ENCODE data around the gene PLCH1. TPM values are rescaled to one million over a fixed set of nuclear protein-coding genes. Genes with fewer than 3 reads are reported as not detected.

PLCH1 gene
- total and polyA plus RNA-seq, 2 donors (not counting 1 experiment from before 2014, with no cell fraction given) = 0.27 TPM; not detected in 1

GRCh38 chr3:155407971-155408370, 336.9 kb downstream of the PLCH1 start:
- Histone ChIP-seq H3K27ac (ENCODE audit: low read length in 2 of 2) (no peak overlapping the region), H3K9me3 (ENCODE audit: control extremely low read depth in 1 of 3, control insufficient read depth in 2 of 3, insufficient read depth in 1 of 3, low read length in 2 of 3) (no peaks in the 10 kb centered on the region), H3K27me3 (replicated peaks in 1 of 4; ENCODE audit: control extremely low read depth in 1 of 4, control insufficient read depth in 3 of 4, insufficient read depth in 4 of 4, low read length in 3 of 4) (no peaks in the 10 kb centered on the region), H2AFZ (ENCODE audit: insufficient read depth, low read depth, low read length, poor library complexity, severe bottlenecking) (no peak overlapping the region), H3K36me3 (replicated peaks in 1 of 2; ENCODE audit: control extremely low read depth in 1 of 2, control insufficient read depth in 1 of 2, extremely low read depth in 1 of 2, insufficient read depth in 2 of 2, low read length in 1 of 2) (no peaks in the 10 kb centered on the region), H3K9ac (ENCODE audit: low read length) (no peak overlapping the region), H4K20me1 (ENCODE audit: control insufficient read depth, insufficient read depth, low read length, poor library complexity, severe bottlenecking) (no peaks in the 10 kb centered on the region), H3K4me1 (ENCODE audit: control insufficient read depth in 2 of 2, insufficient read depth in 2 of 2, low read length in 2 of 2) (no peaks in the 10 kb centered on the region), H3K4me2 (replicated peaks; ENCODE audit: low read depth, low read length, poor library complexity, severe bottlenecking) (no peak overlapping the region), H3K79me2 (ENCODE audit: control insufficient read depth, insufficient read depth, low read length) (no peaks in the 10 kb centered on the region), H3K4me3 (ENCODE audit: control extremely low read depth in 1 of 5, extremely low read depth in 1 of 5, insufficient read depth in 1 of 5, low read depth in 2 of 5, low read length in 4 of 5) (no peak overlapping the region)
- Mint-ChIP-seq H3K9me3 (ENCODE audit: insufficient read depth) (no peaks in the 10 kb centered on the region), H3K4me1 (no peaks in the 10 kb centered on the region), H3K27ac (no peak overlapping the region), H3K27me3 (no peaks in the 10 kb centered on the region), H3K4me3 (no peak overlapping the region)
- POLR2A ChIA-PET = no interaction called here
- no peak for ATAC-seq (ENCODE audit: low read depth)
- CTCF ChIA-PET = no interaction called here
- intact Hi-C loops (cut with micrococcal nuclease) = no loop called here
- TF ChIP-seq EZH2 (IDR thresholded peaks at IDR 0.05; ENCODE audit: borderline replicate concordance, insufficient read depth, low read depth, low read length, poor library complexity, severe bottlenecking) (no peak), CTCF (IDR thresholded peaks at IDR 0.05) (no peak)
- WGBS (ENCODE audit: insufficient coverage) = 100% methylated on average over 1 of the region's 3 CpGs
- no peak for DNase-seq

- H3K27me3 ChIP-seq (replicated peaks in 1 of 4; ENCODE audit: control extremely low read depth in 1 of 4, control insufficient read depth in 3 of 4, insufficient read depth in 4 of 4, low read length in 3 of 4) = no peaks in the 10 kb centered on the region
- intact Hi-C loops (cut with micrococcal nuclease) = no loop called here
- POLR2A ChIA-PET = no interaction called here
- no peak overlapping the region for H3K27ac ChIP-seq (ENCODE audit: low read length in 2 of 2)
- no peaks in the 10 kb centered on the region for H3K4me1 Mint-ChIP-seq
- H2AFZ ChIP-seq (ENCODE audit: insufficient read depth, low read depth, low read length, poor library complexity, severe bottlenecking) = no peak overlapping the region
- H3K36me3 ChIP-seq (replicated peaks in 1 of 2; ENCODE audit: control extremely low read depth in 1 of 2, control insufficient read depth in 1 of 2, extremely low read depth in 1 of 2, insufficient read depth in 2 of 2, low read length in 1 of 2) = no peaks in the 10 kb centered on the region
- H3K9me3 ChIP-seq (ENCODE audit: control extremely low read depth in 1 of 3, control insufficient read depth in 2 of 3, insufficient read depth in 1 of 3, low read length in 2 of 3) = no peaks in the 10 kb centered on the region
- no peak for DNase-seq
- TF ChIP-seq CTCF (IDR thresholded peaks at IDR 0.05) (no peak), EZH2 (IDR thresholded peaks at IDR 0.05; ENCODE audit: borderline replicate concordance, insufficient read depth, low read depth, low read length, poor library complexity, severe bottlenecking) (no peak)
- H3K4me2 ChIP-seq (replicated peaks; ENCODE audit: low read depth, low read length, poor library complexity, severe bottlenecking) = no peak overlapping the region
- CTCF ChIA-PET = no interaction called here
- H3K9me3 Mint-ChIP-seq (ENCODE audit: insufficient read depth) = no peaks in the 10 kb centered on the region
- H4K20me1 ChIP-seq (ENCODE audit: control insufficient read depth, insufficient read depth, low read length, poor library complexity, severe bottlenecking) = no peaks in the 10 kb centered on the region
- no peak for ATAC-seq (ENCODE audit: low read depth)
- H3K27me3 Mint-ChIP-seq = no peaks in the 10 kb centered on the region
- no peak overlapping the region for H3K4me3 ChIP-seq (ENCODE audit: control extremely low read depth in 1 of 5, extremely low read depth in 1 of 5, insufficient read depth in 1 of 5, low read depth in 2 of 5, low read length in 4 of 5)
- no peaks in the 10 kb centered on the region for H3K79me2 ChIP-seq (ENCODE audit: control insufficient read depth, insufficient read depth, low read length)
- no peak overlapping the region for H3K4me3 Mint-ChIP-seq
- H3K27ac Mint-ChIP-seq = no peak overlapping the region
- H3K4me1 ChIP-seq (ENCODE audit: control insufficient read depth in 2 of 2, insufficient read depth in 2 of 2, low read length in 2 of 2) = no peaks in the 10 kb centered on the region
- no CpG with 5 or more reads among the region's 1 CpG for WGBS (ENCODE audit: insufficient coverage)
- no peak overlapping the region for H3K9ac ChIP-seq (ENCODE audit: low read length)
Measured at GRCh38 chr3:155407331-155407730, 337.5 kb downstream of the PLCH1 start.

Measured in B cell (primary cell).